ENCODE results near the gene UNC93A.

UNC93A gene

DNA sequence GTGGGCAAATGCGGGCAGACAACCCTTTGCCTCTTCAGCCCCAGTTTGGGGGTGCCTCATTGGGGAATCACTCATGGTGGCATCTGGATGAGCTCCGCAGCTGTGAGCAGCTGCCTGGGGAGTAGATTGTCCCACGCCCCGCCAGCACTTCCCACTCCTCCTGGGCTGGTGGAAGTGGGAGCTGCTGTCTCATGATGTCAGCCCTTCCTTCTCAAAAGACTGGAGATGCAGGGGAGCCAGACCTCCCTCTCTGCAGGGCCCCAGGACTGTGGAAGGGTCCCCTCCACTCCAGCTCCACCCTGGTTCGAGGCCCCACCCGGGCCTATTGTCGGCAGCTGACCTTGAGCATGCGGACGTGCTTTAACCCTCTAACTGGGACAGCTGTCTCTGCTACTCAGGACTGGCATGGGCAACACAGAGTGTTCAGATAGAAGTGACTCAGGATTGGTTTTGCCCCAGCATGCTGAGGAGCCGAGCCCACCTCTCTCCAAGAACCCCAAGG, 2.0 kb downstream of the UNC93A start:
- no peak for DNase-seq (ENCODE audit: low read depth, low spot score)

DNA sequence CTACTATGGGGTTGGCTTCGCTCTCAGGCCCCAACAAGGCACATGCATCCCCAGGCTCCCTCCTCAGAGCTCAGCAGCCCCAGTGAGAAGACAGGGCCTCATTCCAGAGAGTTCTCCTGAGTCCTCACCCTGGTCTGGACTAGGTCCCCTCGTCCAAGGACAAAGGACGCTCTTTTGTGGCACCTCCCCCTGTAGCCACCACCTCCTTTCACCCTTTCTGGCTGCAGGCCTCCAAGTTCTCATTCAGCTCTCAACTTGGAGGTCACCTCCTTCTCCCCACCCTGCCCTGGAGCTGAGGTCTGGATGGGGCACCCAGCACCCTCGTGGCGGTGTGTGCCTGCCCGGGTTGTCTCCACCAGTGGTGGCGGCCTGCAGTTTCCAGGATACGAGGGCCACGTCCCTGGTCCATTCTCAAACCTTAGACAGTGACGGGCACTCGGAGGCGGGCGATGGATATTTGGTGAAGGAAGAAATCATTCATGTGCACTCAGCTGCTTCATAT, 2.5 kb downstream of the UNC93A start:
- DNase-seq (ENCODE audit: low read depth, low spot score): no peak

DNA sequence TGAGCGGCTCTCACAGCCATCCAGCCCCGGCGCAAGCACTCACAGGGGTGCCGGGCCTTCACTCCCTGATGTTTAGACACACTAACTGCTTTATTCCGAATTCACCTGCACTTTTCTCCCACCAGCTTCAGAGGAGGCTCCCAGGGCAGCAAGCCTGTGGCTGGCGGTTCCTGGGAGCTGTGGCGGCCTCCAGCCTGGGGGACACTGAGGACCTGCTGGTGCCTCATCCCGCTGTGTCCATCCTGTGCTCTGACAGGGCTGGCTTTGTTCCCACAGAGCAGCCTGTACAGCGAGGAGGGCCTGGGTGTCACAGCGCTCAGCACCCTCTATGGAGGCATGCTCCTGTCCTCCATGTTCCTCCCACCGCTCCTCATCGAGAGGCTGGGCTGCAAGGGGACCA, 3.1 kb downstream of the UNC93A start:
- DNase-seq (ENCODE audit: low read depth, low spot score): no peak

DNA sequence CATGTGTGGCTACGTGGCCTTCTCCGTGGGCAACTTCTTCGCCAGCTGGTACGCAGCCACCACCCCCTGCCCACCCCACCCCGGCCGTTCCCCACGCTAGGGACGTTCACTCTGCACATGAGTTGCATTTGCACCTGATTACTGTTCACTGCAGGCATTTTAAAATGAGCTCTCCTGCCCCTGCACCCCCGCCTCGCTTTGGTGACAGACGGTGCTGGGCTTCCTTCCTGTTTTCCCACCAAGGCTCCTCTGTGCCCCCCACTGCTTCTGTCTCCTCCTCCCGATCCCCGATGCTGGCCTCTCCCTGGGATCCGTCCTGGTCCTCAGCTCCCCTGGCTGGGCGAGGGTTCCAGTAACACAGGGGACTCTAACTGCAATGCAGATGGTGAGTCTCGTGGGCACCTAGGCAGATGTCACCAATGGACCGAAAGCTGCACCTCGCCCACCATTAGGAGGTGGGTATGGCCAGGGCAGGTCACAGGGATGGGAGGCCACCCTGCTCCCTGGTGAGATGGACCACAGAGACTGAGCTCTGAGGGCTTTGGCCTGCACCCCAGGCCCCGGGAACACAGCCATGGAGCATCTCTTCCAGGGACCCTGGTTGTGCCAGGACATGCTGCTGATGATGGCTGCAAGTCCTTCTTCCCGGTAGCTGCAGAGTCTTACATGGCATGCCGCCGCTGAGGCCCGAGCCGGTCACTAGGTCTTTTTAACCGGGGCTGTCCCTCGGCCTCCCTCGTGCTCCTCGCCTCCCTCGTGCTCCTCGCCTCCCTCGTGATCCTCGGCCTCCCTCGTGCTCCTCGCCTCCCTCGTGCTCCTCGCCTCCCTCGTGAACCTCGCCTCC, 3.8 kb downstream of the UNC93A start:
- DNase-seq (ENCODE audit: low read depth, low spot score): no peak

DNA sequence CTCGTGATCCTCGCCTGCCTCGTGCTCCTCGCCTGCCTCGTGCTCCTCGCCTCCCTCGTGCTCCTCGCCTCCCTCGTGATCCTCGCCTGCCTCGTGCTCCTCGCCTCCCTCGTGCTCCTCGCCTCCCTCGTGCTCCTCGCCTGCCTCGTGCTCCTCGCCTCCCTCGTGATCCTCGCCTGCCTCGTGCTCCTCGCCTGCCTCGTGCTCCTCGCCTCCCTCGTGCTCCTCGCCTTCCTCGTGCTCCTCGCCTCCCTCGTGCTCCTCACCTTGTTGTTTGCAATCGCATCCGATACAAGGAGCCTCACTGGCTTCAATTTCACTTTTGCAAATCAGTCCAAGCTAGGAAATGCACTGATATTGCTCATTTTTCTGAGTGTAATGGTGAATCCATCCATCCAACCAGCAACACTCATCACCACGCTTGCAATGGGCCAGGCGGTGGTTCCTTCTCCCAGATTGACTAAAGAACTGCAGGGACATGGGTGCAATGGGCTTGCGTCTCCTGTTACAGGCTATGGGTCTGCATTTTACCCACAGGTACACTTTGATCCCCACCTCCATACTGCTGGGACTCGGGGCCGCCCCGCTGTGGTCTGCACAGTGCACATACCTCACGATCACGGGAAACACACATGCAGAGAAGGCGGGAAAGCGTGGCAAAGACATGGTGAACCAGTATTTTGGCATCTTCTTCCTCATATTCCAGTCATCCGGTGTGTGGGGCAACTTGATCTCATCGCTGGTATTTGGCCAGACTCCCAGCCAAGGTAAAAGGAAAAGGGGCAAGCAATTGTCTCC, 4.6 kb downstream of the UNC93A start:
- no peak for DNase-seq (ENCODE audit: low read depth, low spot score)

DNA sequence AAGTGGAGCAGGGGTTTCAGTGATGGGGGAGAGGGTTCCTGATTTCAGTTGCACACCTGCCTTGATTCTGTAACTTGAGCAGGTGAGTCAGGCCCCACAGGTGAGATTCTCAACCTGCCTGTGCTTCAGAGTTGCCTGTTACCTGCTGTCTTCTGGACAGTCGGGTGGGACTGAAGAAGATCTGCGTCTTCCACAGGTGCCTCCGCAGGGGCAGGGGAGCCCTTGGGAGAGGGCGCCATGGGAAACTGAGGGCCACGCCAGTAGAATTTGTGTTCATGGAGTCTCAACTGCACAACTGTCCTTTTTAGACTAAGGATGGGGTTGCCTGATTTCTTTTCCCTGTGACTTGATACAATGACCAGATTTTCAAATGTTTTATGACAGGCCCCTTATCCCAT, 5.2 kb downstream of the UNC93A start:
- DNase-seq (ENCODE audit: low read depth, low spot score): no peak

DNA sequence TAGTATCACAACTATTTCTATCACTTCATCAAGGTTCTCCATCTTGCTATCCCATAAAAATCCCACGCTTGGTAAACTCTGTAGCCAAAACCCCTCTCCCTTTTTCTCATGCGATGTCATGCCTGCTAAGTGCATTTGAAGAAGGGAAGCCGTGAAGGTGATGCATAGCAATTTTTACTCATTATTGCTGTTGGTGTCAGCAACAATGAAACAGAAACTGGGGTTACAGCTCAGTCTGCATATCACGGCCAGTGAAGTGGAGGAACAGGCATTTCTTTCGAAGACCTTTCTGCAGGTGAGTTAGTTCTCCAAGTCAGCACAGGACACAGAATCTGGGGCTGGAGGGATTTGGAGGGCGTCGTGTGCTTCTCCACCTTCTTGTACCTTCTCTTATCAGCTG, 5.8 kb downstream of the UNC93A start:
- no peak for DNase-seq (ENCODE audit: low read depth, low spot score)

DNA sequence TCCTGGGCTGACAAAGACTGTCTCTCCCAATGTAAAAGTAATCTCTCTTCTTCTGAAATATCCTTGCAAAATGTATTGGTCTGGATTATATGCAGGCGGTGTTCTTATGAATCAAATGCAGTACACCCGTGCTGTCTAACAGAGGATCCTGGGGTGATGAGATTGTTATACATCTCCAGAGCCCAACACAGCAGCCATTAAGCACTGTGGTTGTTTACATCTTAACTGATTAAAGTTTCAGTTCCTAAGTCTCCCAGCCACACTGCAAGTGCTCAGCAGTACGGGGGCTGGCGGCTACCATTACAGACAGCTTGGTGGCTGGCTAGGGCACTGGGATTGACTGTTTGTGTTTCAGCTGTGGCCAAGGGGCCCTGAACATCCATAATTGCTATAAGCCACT, 7.0 kb downstream of the UNC93A start:
- no peak for DNase-seq (ENCODE audit: low read depth, low spot score)

DNA sequence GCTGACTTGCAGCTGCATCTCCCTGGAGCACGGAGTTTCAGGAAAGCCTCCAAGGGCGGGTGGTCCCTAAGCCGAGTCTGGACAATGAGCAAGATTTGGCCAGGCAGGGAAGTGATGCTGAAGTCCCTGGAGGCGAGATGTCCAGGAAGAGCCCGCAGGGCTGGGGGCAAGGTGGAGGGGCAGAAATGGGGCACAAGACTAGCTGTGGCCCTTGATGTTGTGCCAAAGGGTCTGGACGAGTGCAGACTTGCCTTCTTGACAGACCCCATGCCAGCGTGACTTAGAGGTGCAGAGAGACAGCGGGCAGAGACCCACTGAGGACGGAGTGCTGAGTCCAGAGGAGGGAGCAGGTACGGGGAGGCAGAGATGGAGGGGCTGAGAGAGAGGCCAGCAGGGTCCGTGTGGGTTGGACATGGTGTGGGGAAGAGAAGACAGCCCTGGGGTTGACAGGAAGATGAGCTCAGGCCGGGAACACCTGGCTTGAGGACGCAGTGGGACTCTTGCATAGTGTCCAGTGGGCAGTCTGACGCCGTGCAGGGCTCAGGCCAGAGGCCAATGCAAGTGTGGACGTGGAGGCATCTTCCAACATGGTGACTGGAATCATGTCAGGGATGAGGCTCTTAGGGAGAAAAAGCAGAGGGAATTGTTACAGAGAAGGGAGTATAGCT, 8.7 kb downstream of the UNC93A start:
- no peak for DNase-seq (ENCODE audit: low read depth, low spot score)

DNA sequence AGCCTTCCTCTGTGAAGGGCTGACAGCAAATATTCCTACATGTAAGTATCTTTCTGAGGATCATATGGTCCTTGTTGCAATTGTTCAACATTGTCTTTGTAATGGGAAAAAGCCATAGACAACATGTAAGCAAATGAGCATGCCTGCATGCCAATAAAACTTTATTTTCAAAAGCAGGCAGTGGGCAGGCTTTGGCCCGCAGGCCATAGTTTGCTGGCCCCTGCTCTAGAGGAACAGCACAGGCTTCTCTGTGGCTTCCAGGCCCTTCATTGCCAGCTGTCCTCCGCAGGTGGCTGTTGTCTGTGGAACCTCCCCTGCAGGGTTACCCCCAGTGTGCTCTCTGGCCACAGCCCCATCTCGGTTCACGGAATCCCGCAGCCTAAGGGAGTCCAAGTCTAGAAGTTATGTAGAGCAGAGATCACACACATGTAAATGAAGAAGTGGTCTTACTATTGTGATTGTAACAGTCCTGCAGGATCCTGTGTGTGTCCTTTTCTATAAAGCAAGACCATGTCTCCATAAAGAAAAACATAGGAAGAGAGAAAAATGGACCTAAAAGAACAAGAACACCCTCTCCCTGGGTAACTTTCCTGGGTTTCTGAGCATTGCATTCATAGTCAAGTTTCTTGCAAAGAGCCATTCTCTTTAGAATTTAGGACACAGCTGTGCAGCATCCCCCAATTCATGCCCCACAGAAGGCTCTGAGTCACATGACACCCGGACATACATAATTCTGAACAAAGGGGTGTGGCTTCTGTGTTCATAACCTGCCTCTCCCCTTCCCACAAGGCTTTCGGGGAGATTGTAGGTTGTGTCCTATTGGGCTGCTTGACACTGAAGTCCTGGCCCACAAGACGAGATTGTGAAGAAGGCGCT, 10.0 kb downstream of the UNC93A start:
- DNase-seq (ENCODE audit: low read depth, low spot score): no peak

DNA sequence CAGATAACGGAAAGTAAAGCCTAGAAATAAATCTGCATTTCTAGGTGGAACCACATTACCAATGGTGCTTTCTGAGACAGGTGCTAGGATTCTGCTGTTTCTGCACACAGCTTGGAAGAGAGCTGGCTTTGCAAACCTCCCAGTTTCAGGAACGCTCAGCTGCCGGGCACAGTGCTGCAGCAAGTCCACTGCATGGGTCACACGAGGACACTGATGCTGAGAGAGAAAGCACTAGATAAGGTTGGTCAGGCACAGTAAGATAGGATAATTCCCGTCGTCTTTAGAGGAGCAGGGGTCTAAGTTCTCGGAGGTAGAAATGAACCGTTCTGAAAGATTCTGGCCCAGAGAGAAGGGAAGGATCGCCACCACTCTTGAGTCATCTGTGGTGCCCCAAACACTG, 11.0 kb downstream of the UNC93A start:
- no peak for DNase-seq (ENCODE audit: low read depth, low spot score)

DNA sequence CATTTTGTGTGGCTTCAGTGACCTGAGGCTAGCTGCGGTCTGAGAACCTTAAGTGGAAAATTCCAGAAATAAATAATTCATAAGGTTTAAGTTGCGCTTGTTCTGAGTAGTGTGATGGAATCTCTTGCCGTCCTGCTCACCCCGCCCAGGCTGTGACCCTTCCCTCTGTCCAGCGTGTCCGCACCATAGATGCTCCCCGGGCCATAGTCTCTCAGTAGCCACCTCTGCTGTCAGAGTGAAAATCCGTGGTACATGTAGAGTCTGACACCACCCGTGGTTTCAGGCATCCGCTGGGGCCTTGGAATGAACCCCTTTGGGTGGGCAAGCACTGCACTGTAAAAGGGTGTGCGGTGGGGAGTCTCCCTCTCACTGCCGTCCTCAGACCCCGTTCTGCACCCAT, 11.7 kb downstream of the UNC93A start:
- DNase-seq (ENCODE audit: low read depth, low spot score): no peak

DNA sequence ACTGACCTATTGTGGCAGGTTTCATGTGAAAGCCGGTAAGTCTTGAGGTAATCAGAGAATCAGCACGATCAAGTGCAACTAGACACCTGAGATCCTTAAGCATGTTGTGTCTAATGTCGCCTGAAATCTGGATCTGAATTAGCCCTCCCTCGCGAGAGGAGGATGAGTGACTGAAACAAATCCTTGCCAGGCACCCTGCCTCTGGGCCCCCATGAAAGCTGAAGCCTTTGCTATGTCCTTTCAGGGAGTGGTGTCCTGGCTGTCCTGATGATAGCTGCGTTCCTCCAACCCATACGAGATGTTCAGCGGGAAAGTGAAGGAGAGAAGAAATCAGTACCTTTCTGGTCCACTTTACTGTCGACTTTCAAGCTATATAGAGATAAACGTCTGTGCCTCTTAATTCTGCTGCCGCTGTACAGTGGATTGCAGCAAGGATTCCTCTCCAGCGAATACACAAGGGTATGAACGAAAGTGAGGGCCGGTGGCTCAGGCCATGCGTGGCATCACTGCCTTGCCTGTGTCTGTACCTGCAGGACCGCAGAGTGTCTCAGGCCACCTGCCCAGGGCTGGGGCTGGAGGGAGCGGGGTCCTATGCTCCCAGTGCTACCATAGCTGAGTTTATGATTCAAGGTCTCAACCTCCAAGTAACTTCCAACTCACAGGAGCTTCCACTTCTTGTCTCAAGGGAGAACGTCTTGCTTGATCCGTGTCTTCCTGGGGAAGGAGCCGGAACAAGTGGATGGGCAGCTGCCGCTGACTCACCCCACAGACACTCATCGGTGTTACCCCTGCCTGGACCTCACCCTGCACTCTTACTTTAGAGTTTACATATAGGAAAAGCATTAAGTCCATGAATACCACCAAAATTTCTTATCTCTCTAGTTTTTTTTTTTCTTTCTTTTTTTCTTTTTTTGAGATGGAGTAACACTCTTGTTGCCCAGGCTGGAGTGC, 12.8 kb downstream of the UNC93A start:
- no peak for DNase-seq (ENCODE audit: low read depth, low spot score)

DNA sequence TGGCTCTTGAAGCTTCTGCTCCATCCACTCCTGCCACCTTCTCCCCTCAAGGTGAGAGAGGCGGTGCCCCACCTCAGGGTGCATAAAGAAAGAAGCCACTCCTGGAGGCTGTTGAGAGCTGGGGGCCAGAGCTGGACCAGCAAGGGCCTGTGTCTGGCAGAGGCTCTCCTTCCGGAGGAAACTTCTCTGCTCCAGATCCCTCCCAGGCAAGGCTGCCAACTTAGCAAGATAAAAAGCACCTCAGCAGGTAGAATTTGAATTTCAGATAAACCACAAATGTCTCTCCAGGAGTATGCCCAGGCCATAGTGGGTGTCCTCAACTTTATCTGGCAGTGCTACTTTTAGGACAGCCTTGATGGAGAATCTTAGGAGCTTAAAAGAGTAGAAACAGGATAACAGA, 13.8 kb downstream of the UNC93A start:
- no peak for DNase-seq (ENCODE audit: low read depth, low spot score)

DNA sequence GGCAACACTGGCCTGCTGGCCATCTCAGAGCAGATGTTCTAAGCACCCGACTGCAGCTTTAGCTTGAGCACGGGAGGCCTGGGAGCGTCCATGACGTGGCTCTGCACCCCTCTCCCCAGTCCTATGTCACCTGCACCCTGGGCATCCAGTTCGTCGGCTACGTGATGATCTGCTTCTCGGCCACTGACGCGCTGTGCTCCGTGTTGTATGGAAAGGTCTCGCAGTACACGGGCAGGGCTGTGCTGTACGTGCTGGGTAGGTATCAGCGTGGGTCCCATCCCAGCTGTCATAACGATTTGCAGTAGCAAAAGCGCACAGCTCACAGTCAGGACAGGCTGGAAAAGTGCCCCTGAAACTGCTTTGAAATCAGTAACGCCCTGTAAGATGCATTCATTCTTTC, 14.7 kb downstream of the UNC93A start:
- DNase-seq (ENCODE audit: low read depth, low spot score): no peak

DNA sequence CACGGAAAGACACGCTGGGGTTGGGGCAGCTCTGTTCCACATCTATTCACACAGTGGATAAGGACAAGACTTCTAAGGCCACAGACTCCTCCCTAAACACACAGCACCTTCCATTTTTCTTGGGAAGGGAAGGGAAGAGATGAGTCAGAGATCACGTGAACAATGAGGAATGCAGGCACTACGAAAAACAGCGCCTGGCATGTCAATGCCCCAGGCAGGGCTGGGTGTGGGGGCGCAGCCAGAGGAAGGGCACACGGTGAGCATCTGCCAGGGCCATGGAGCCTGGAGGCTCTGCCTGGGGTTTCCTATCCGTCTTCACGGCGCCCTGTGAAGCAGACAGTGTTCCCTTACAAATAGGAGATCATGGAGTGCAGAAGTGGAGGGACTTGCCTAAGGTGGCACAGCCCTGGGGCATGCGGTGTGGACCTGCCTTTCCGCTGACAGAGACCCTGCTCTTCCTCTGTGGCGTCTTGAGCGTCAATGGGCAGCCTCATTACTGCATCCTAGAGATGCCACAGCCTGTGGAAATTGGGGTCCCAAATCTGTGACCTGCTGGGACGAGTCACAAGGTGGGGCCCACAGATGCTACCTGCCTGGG, 15.4 kb downstream of the UNC93A start:
- DNase-seq (ENCODE audit: low read depth, low spot score): no peak

DNA sequence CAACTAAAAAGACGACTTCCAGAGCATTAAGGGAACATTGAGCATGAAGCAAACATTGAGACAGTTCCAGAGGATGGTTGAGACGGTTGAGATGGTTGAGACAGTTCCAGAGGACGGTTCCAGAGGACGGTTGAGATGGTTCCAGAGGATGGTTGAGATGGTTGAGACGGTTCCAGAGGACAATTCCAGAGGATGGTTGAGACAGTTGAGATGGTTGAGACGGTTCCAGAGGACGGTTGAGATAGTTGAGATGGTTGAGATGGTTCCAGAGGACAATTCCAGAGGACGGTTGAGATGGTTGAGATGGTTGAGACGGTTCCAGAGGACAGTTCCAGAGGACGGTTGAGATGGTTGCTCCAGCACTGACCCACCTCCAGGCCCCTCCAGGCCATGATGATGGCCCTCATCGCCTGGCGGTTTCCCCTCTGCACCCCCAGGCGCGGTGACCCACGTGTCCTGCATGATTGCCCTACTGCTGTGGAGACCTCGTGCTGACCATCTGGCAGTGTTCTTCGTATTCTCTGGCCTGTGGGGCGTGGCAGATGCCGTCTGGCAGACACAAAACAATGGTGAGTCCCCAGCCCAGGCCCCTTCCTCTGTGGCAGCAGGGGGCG, 16.3 kb downstream of the UNC93A start:
- DNase-seq (ENCODE audit: low read depth, low spot score): no peak

DNA sequence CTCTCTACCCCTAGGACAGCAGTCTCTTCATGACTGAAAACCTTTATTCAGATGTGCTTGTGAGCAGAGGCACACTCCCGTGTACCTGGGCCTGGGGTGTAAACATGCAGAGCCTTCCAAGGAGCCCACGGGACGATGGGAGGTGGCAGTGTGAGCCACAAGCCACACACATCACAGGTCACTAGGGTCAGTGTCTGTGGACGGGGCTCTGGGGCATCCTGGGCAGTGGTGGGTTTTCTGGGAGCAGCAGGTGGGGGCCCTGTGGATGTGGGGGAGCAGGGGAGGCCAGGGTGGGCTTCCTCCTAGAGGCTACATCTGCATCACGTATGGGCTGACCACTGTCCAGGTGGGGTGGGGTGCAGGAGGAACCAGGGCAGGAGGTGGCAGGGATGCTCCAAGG, 17.1 kb downstream of the UNC93A start:
- no peak for DNase-seq (ENCODE audit: low read depth, low spot score)
